Stimulated activated CD4-positive, alpha-beta T cell treated with anti-CD3 and anti-CD28 coated beads, Interleukin-4, amount 100 ng/mL, for 1 hour (primary cell): ENCODE measurements around the gene IPO7.
A peak's percentile ranks its signal among the peaks of the same experiment; 100 is the strongest.
"Not testable (repeated sequence)": the region's sequence is repeated elsewhere in the genome, so short reads cannot be mapped to it uniquely, and the experiment has no call there.

Experiments
- DNase-seq: peaks from one replicate; pipeline ENCODE4 v3.0.0-alpha.2; 2020

The IPO7 gene

GRCh38 chr11:9384535-9385326 lies at the start of gene IPO7:
Gene IPO7 (plus strand): TSS chr11:9384652. CDS start chr11:9384764, 112 bp downstream.
- DNase-seq = peak; percentile 90

DNA sequence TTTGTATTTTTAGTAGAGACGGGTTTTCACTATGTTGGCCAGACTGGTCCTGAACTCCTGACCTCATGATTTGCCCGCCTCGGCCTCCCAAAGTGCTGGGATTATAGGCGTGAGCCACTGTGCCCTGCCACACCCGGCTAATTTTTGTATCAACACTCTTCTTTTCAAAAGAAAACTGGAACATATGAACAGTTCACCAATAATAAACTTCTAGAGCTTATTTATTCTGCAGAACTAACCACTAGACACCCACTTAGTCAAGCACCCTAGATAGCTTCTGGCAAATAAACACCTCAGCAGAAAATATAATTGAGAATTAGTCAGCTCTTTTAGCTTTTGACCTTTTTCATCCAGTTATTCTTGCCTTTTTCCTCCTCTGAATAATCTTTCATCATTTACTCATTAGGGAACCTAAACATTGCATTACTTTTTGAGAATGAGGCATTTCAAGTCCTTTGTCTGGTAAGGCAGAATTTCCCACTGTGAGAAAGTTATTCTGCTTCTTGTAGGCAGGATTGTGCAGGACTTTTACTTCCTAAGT lies 42.7 kb upstream of the IPO7 start:
- DNase-seq = no peak

DNA sequence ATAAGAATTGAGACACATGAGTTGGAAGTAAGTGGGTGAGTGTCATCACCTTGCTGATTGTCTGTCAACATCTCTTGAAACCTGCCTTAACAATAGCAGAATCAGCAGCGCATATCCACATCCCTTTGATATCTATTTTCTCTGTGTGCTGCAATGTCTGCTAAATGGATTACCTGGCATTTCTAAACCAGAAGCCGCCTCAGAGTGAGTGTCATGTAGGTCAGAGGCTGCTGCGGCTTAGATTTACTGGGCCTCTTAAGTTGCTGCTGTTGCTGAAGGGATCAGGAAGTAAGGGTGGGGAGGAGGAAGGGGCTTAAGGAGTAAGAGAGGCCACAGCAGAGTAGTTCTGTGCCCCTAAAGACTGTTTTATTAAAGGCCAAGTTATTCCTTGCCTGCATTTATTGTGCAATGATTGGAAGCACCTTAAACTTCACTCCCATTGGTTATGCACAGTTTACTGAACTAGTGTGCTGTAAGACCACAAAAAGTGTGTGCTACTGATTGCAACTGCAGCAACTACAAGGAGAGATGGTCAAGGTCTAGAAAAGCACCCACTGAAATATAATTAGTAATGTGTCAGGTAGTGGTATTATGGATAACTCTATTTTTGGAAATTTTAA lies 40.3 kb upstream of the IPO7 start:
- DNase-seq = no peak

GRCh38 chr11:9347100-9347499 lies 37.4 kb upstream of the IPO7 start:
- DNase-seq = no peak

DNA sequence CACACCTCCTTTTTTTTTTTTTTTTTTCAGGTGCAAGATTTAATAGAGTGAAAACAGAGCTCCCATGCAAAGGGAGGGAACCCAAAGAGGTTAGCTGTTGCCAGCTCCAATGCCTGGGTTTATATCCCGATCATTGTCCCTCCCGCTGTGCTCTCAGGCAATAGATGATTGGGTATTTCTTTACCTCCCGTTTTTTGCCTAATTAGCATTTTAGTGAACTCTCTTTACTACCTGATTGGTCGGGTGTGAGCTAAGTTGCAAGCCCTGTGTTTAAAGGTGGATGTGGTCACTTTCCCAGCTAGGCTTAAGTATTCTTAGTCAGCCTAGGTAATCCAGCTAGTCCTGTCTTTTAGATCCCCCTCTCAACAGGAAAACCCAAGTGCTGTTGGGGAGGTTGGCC lies 36.7 kb upstream of the IPO7 start:
- not testable (repeated sequence) for DNase-seq

DNA sequence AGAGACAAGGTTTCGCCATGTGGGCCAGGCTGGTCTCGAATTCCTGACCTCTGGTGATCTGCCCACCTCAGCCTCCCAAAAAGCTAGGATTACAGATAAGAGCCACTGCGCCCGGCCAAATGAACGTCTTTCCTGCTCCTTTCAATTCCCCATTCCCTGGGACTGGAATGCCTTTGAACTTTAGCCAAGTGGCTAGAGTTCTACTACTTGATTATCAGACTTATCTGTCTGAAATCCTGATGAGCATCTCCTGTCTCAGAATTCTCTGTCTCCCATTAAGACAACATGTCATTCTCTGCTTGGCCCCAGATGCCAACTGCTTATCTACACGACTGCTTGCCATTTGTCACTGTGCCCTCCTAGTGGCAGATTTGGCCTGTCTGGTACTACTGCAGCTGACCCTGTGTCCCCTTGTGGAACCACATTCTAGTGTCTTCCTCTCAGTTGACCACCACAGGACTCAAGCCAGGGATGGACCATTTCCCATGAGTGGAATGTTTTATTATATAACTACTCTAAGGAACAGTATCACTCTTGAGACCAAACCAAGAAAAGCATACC lies 33.1 kb upstream of the IPO7 start:
- no peak for DNase-seq

- DNase-seq = no peak
Observed at GRCh38 chr11:9357041-9357440, 27.4 kb upstream of the IPO7 start.

GRCh38 chr11:9360862-9361622 lies 23.4 kb upstream of the IPO7 start:
- DNase-seq = not testable (repeated sequence)

GRCh38 chr11:9362393-9362863 lies 22.0 kb upstream of the IPO7 start:
- DNase-seq = no peak

DNA sequence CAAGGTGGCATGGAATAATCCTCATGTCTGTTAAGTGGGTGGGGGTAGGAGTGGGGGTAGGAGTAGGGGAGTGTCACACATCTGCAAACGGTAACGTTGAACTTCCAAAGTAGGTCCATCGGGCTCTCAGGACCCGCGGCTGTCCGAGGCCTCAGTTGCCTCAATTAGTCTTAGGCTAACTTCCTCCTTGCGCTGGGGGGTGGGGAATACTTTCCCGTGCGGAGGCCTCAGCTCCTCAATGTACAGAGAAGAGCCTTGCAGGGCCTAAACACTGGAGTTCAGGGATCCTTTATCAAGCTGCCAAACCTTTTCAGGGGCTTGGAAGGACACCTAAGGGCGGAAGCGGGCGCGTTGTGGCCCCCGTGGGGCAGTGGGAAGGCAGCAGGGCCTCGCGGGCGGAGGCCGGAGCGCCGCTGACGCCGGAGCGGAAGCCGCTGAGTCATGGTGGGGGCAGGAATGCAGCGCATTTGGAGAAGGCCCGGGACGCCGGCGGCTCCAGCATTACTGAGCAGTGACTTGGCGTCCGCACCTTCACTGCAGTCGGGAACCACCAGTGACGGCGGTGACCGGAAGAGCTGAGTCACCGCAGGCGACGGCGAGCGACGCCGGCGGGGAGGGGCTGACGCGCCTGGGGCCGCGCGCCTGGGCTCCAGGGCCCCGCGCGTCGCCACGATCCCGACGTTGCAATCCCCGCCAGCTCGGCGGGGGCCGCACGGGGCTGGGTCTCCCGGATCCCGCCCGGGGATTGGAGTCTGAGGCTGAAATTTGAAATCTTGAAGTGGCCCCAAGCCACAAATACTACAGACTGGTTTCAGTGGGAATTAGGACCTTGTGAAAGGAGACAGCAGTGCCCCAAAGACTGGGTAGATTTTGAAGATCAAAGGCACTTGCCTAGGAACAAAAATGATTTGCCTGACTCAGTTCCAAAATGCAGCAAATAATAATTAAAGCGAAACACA lies 20.2 kb upstream of the IPO7 start:
- peak; percentile 80 for DNase-seq

DNA sequence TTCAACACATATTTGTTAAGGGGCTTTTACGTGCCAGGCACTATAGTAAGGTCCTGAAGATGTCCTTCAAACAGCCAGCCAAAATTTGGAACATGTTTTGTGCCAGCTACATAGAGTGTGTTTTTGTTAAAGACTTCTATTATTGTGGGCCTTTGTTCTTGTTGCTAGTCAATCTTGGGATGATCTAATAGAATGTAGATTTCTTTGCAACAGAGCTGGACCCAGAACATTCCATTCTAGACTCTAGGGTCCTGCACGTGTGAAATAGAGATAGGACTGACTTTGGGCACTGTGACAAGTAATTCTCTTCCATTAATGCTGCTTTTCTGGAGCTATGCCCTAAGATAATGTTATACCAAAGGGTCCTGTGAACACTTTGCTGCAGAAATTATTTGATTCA lies 16.9 kb upstream of the IPO7 start:
- no peak for DNase-seq

DNA sequence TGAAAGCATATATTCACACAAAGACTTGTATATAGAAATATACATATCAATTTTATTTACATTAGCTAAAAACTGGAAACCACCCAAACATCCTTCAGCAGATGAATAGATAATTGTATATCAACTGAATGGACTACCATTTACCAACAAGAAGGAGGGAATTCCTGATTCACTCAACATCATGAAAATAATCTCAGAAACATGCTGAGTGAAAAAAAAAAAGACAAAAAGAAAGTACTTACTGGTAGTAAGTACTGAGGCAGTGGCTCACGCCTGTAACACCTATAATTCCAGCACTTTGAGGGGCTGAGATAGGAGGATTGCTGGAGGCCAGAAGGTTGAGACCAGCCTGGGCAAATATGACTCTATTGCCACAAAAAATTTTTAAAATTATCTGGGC lies 7.4 kb upstream of the IPO7 start:
- no peak for DNase-seq

GRCh38 chr11:9379041-9379440 lies 5.4 kb upstream of the IPO7 start:
- DNase-seq = no peak

GRCh38 chr11:9380773-9381172 lies 3.7 kb upstream of the IPO7 start:
- no peak for DNase-seq

GRCh38 chr11:9385327-9385899 lies 961 bp downstream of the IPO7 start:
- no peak for DNase-seq

DNA sequence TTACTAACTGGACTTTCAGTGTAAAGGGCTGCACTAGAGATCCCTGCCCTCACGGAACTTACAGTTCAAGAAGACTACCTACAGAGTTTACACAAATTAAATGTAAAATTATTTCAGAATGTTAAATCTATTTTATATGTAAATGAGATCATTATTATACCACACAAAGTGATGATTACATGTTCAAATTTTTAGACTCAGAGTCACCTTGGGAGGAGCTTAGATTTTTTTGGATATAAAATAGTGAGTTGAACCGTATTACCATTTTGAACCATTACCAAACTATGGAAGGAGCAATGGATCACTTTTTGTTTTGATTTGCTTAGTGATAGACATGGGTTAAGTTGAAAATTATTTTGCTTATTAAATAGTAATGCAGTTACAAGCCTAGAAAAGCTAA lies 1.6 kb downstream of the IPO7 start:
- no peak for DNase-seq

DNA sequence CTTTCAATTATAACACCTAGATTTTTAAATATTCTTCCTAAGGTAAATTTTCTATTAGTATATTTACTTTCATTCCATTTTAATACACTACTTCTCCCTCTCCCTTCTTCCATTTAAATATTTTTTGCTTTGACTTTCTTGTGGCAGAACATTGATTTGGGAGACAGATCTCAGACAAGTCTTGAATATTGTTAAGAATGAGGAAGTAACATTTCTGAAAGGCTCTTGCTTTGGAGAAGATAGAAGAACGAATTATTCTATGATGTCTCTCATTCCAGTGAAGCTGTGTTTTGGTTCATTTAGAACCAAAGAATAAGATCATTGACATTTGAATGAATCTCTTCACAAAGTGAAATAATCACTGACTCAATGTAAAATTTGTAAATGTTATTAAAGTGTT lies 2.4 kb downstream of the IPO7 start:
- no peak for DNase-seq

DNA sequence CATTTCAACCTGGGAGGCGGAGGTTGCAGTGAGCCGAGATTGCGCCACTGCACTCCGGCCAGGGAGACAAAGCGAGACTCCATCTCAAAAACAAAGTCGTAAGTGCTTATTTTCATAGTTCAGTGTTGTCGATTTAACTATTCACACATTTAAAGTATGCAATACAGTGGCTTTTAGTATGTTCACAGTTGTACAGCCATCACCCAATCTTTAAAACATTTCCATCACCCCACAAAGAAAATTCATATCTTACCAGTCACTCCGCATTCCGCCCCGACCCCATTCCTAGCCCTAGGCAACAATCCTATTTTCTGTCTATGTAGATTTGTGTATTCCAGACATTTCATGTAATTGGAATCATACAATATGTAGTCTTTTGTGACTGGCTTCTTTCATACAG lies 11.9 kb downstream of the IPO7 start:
- no peak for DNase-seq

DNA sequence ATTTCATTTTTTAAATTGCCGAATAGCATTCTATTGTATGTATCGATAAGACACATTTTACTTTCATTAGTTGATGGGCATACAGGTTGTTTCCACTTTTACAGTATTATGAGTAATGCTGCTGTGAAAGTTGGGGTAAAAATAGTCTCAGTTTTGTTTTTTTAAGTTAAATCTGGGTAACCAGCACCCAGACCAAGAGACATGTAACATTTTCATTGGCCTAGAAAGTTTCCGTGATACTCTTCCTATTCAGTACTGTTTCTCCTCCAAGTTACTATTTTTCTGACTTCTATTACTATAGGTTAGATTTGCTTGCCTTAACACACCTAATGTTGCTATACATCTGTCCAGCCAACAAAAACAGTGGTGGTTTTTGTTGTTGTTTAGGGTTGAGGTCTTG lies 12.3 kb downstream of the IPO7 start:
- DNase-seq = no peak

DNA sequence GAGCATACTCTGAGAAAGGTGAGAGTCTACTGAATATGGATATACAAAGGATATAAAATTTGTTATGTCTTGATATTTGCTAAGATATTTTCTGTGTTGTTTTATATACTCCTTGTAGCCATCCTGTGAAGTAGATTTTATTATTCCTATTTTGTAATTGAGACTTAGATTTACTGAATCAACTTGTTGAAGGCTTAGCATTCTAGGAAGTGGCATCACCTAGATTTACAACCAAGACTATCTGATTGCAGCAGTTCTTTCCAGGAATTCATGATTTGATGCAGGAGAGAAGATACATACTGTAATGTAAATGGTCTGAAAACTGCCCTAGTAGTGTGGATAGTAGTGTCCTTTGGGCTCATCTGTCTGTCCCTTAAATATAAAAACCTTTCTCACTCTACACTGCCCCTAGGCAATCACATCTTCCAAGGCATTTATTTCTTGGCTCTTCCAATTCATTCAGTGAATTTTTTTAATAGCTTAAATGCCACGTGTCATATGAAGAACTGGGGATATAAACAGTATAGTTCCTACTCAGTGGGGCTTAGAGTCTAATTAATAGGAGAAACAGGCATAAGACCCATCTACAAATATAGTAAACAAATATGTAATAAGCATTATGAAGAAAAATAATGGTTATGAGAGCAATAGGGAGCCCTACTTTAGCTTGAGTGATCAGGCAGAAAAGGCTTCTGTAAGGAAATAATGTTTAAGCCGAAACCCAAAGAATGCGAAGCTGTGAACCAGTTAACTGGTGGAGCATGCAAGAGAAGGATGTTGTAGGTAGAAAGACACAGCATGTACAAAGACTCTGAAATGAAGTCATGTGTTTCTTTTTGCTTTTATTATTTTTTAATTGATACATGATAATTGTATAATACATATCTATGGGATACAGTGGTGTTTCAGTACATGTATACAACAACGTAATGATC lies 13.6 kb downstream of the IPO7 start:
- no peak for DNase-seq
